Endothelial cell (in vitro differentiated cells): ENCODE results near the gene CASZ1. TPM values are rescaled to one million over a fixed set of nuclear protein-coding genes. Genes with fewer than 3 reads are reported as not detected.

Source experiments
- DNase-seq: peaks from one replicate; pipeline ENCODE4 v3.0.0; 2021; ENCODE audit warnings: low spot score
- H3K27ac Mint-ChIP-seq: one replicate; pipeline ENCODE4 v1.8.0; 2021; ENCODE audit warnings: mixed read lengths, inconsistent platforms; ENCODE audit not compliant: unreplicated experiment
- H3K27me3 Mint-ChIP-seq: one replicate; pipeline ENCODE4 v1.8.0; 2021; ENCODE audit warnings: mild to moderate bottlenecking, moderate library complexity, mixed read lengths, inconsistent platforms; ENCODE audit not compliant: unreplicated experiment
- H3K36me3 Mint-ChIP-seq: one replicate; pipeline ENCODE4 v1.8.0; 2021; ENCODE audit warnings: mild to moderate bottlenecking, low read depth, mixed read lengths, inconsistent platforms; ENCODE audit not compliant: unreplicated experiment
- H3K4me1 Mint-ChIP-seq: one replicate; pipeline ENCODE4 v1.8.0; 2021; ENCODE audit warnings: mild to moderate bottlenecking, mixed read lengths, inconsistent platforms; ENCODE audit not compliant: unreplicated experiment
- H3K4me3 Mint-ChIP-seq: one replicate; pipeline ENCODE4 v1.8.0; 2021; ENCODE audit warnings: mild to moderate bottlenecking, mixed read lengths, inconsistent platforms; ENCODE audit not compliant: unreplicated experiment
- H3K9me3 Mint-ChIP-seq: one replicate; pipeline ENCODE4 v1.8.0; 2021; ENCODE audit warnings: mixed read lengths, inconsistent platforms; ENCODE audit not compliant: unreplicated experiment
- total RNA-seq: library from RNA; stranded (reverse); fragmentation: NEBNext Ultra II Directional; extraction: Animal tissue kit (Norgen Biotek cat#: 25700); gene quantifications from one replicate; pipeline ENCODE4 v1.2.1, GENCODE V29; 2021; ENCODE audit not compliant: unreplicated experiment
- TF ChIP-seq, protein P1 (sequence below): fragments of 200-600 bp; sonication (generic); IDR thresholded peaks from one replicate; pipeline ENCODE4 v1.5.0; 2021; ENCODE audit warnings: antibody characterized with exemption; ENCODE audit not compliant: unreplicated experiment

CASZ1 gene
- total RNA-seq, 1 donor from 2014 or later: 6.3 TPM

DNA sequence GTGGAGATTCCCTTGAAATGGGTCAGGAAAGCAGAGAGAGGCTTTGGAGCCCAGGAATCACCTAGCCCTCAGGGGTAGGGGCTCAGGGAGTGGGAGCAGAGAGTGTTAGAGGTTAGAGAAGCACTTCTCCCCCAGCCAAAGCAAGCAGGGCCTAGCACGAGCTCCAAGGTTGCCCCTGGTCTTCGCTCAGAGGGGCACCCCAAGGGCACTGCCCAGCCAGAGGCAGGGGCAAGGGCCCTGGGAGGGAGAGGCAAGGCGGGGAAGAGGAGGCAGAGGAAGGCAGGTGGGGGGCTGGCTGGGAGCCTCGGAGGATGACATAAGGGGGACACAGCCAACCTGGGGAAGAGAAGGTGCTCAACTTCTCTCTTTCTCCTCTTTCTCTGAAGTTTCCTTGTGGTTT lies 71.9 kb downstream of the CASZ1 start:
- TF ChIP-seq, protein P1, sequence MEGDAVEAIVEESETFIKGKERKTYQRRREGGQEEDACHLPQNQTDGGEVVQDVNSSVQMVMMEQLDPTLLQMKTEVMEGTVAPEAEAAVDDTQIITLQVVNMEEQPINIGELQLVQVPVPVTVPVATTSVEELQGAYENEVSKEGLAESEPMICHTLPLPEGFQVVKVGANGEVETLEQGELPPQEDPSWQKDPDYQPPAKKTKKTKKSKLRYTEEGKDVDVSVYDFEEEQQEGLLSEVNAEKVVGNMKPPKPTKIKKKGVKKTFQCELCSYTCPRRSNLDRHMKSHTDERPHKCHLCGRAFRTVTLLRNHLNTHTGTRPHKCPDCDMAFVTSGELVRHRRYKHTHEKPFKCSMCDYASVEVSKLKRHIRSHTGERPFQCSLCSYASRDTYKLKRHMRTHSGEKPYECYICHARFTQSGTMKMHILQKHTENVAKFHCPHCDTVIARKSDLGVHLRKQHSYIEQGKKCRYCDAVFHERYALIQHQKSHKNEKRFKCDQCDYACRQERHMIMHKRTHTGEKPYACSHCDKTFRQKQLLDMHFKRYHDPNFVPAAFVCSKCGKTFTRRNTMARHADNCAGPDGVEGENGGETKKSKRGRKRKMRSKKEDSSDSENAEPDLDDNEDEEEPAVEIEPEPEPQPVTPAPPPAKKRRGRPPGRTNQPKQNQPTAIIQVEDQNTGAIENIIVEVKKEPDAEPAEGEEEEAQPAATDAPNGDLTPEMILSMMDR: no peak
- Mint-ChIP-seq H3K9me3 (no peaks in the 10 kb centered on the region), H3K27ac (no peak overlapping the region), H3K4me1 (no peaks in the 10 kb centered on the region), H3K36me3 (no peaks in the 10 kb centered on the region), H3K27me3 (peaks cover 9% of the 10 kb centered on the region), H3K4me3 (no peak overlapping the region)
- no peak for DNase-seq

DNA sequence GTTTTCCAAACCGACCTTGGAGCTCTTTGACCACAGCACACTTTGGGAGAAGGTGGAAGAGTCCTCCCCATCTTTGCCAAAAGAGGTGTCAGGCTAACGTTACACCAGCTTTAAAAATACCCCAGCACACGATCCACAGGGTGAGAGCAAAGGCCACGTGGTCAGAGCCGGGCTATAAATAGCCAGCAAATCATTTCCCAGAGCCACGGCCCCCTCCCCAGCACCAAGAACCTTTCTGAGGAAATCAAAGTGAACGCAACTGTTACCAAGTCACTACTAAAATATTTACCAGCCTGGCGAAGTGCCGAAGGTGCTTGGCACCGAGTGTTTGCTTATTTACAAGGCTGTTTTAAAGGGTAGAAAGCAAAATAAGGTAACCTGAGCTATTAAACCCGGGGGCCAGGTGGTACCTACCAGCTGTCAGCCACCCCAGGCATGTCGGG lies 72.4 kb downstream of the CASZ1 start:
- Mint-ChIP-seq H3K36me3 (no peaks in the 10 kb centered on the region), H3K4me3 (no peak overlapping the region), H3K27me3 (peaks cover 9% of the 10 kb centered on the region), H3K27ac (no peak overlapping the region), H3K9me3 (no peaks in the 10 kb centered on the region), H3K4me1 (no peaks in the 10 kb centered on the region)
- TF ChIP-seq, protein P1: no peak
- DNase-seq: no peak

DNA sequence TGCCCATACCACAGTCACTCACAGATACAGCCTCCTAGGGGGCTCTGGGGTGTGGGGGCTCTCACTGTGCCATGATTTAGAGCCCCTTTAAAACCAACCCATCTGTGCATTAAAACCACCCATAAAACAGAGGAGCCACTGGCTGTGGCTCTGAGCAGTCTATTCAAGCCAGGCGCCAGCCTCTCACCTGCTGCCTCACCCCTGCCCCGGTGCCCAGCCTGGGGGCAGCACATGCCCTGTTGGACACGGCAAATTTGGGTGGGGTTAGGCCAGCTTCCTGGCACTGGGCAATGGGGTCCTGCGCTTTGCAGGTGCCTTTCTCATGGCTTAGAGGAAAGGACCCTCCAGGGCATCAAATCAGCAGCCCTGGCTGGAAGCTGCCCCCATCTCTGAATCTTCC lies 73.1 kb downstream of the CASZ1 start:
- Mint-ChIP-seq H3K27me3 (peaks cover 9% of the 10 kb centered on the region), H3K4me1 (no peaks in the 10 kb centered on the region), H3K27ac (no peak overlapping the region), H3K9me3 (no peaks in the 10 kb centered on the region), H3K4me3 (no peak overlapping the region), H3K36me3 (no peaks in the 10 kb centered on the region)
- TF ChIP-seq, protein P1: no peak
- no peak for DNase-seq

DNA sequence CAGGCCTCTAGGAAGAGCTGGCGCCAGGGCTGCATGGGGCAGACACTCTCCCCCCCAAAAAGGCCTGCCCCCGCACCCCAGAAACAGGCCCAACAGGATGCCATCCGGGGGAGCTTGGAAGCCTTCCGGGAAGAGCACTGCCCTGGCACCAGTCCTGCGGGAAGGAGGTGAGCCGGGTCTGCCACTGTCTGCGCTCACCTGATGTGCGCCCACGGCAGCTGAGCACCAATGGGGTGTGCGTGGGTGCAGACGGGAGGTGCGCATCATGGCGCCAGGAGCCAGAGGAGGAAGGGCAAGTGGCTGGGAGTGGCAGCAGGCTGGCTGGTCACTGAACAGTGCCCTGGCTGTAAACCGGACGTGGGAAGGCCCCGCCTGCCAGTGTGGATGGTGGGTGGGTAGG lies 73.6 kb downstream of the CASZ1 start:
- TF ChIP-seq, protein P1: no peak
- H3K27me3 Mint-ChIP-seq: peaks cover 9% of the 10 kb centered on the region
- no peak overlapping the region for H3K27ac Mint-ChIP-seq
- no peak overlapping the region for H3K4me3 Mint-ChIP-seq
- no peak for DNase-seq
- H3K36me3 Mint-ChIP-seq: no peaks in the 10 kb centered on the region
- no peaks in the 10 kb centered on the region for H3K9me3 Mint-ChIP-seq
- H3K4me1 Mint-ChIP-seq: no peaks in the 10 kb centered on the region

DNA sequence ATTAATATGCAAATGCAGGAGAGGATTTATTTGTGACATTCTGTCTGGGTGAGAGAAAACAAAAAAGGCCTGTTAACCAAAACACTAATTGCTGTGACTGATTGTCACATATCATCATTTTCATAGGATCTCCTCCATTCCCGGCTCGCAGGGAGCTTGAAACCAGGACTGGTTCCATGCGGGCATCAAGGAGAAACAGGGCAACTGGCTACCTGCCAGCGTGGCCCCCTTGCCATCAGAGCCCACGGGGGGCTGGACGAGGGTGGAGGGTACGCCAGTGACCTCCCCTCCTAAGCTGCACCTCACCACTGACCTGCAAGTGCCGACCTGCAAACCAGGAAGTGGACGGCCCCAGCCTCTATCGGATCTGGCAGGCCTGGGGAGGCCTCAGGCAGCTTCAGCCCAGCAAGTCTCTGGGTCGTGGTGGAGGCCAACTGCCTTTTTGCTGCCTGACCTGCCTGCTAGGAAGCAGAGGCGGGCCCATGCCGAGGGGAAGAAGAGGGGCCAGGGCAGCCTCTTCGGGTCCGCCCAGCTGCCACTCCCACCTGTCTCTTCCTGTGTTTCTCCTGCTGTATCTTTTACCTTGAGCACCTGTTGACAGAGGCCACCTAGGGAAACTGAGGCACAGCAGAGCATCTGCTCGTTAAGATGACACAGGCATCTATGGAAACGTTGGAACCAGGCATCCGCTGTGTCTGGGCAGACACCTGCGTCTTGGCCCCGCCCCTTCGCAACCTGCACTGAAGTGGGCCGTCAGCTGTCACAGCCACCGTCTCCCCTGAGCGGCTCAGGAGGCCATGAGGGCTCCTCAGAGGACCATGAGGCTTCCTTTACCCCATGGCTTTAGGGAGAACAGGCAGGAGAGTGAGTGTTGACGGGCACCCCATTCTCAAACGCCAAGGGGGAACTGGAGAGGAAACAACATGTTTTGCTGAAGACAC lies 74.8 kb downstream of the CASZ1 start:
- TF ChIP-seq, protein P1: no peak
- no peak for DNase-seq
- no peak overlapping the region for H3K27ac Mint-ChIP-seq
- no peaks in the 10 kb centered on the region for H3K4me1 Mint-ChIP-seq
- H3K4me3 Mint-ChIP-seq: no peak overlapping the region
- peaks cover 9% of the 10 kb centered on the region for H3K27me3 Mint-ChIP-seq
- no peaks in the 10 kb centered on the region for H3K9me3 Mint-ChIP-seq
- no peaks in the 10 kb centered on the region for H3K36me3 Mint-ChIP-seq
